Tibial artery (tissue), 4 donors: ENCODE data around the gene RAP1GAP2.

Experiments used
- DNase-seq, 2 donors: peaks; one replicate each; pipeline ENCODE4 v3.0.0-alpha.2; 2019
- H3K27ac ChIP-seq, 2 donors: fragments of 200-600 bp; sonication (generic) in 1 of 2; 1 replicate in 1 of 2; 2 replicates in 1 of 2; pipeline ENCODE4 v1.5.1; 2018 to 2019; ENCODE audit warnings: mild to moderate bottlenecking in 1 of 2
- H3K27me3 ChIP-seq, 2 donors: fragments of 200-600 bp; sonication (generic) in 1 of 2; one replicate each; pipeline versions ENCODE4 v1.5.1 to v1.6.0; 2016 to 2019
- H3K36me3 ChIP-seq, 3 donors: fragments of 200-600 bp; sonication (generic) in 2 of 3; one replicate each; pipeline ENCODE4 v1.5.1; 2016 to 2019; ENCODE audit warnings: mild to moderate bottlenecking in 2 of 3
- H3K4me1 ChIP-seq, 4 donors: fragments of 200-600 bp; sonication (generic) in 2 of 4; 1 replicate in 3 of 4; 2 replicates in 1 of 4; pipeline ENCODE4 v1.5.1; 2016 to 2019
- H3K4me3 ChIP-seq, 2 donors: fragments of 200-600 bp; sonication (generic) in 1 of 2; 1 replicate in 1 of 2; 2 replicates in 1 of 2; pipeline ENCODE4 v1.5.1; 2018 to 2019; ENCODE audit warnings: mild to moderate bottlenecking in 2 of 2
- H3K9me3 ChIP-seq, 3 donors: fragments of 200-600 bp; sonication (generic) in 1 of 3; one replicate each; pipeline ENCODE4 v1.5.1; 2016 to 2019
- CTCF ChIP-seq, 2 experiments: fragments of 200-600 bp in 1 of 2; fragments of 450-650 bp in 1 of 2; IDR thresholded peaks; one replicate each; pipeline ENCODE4 v1.5.1; 2017 to 2019; ENCODE audit warnings: antibody characterized with exemption in 2 of 2, mild to moderate bottlenecking in 1 of 2, moderate library complexity in 1 of 2
- intact Hi-C: fragments of 100-400 bp; cut with DNase I; formaldehyde crosslinking; loops from one replicate; pipeline ENCODE4 v1.15.0; 2023; ENCODE audit warnings: low total_unique reads

The RAP1GAP2 gene

GRCh38 chr17:2975469-2975958, 179.3 kb downstream of the RAP1GAP2 start:
- H3K36me3 ChIP-seq = peaks cover 0 to 5% (median 0%) of the 10 kb centered on the region in 3 donors
- H3K9me3 ChIP-seq = peaks cover 0 to 5% (median 0%) of the 10 kb centered on the region in 3 donors
- peak overlapping the region in 1 of 2 donors; percentile 24 for H3K4me3 ChIP-seq
- no peaks in the 10 kb centered on the region for H3K4me1 ChIP-seq
- peak in 1 of 2 donors; percentile 48 for DNase-seq
- no peak for TF ChIP-seq CTCF (IDR thresholded peaks at IDR 0.05)
- intact Hi-C loops = loop anchor here (2.0 kb wide), 1 partner anchor 47 kb away; no protein-coding TSS in a partner anchor
- H3K27ac ChIP-seq = no peak overlapping the region
- H3K27me3 ChIP-seq = no peaks in the 10 kb centered on the region

GRCh38 chr17:2977157-2977556, 180.9 kb downstream of the RAP1GAP2 start:
- H3K4me1 ChIP-seq = peaks cover 0 to 2% (median 0%) of the 10 kb centered on the region in 4 donors
- H3K27me3 ChIP-seq = no peaks in the 10 kb centered on the region
- H3K36me3 ChIP-seq = peaks cover 0 to 21% (median 9%) of the 10 kb centered on the region in 3 donors
- DNase-seq = no peak
- peaks cover 0 to 5% (median 0%) of the 10 kb centered on the region in 3 donors for H3K9me3 ChIP-seq
- no peak overlapping the region for H3K4me3 ChIP-seq
- TF ChIP-seq CTCF (IDR thresholded peaks at IDR 0.05) = no peak
- intact Hi-C loops = no loop called here
- no peak overlapping the region for H3K27ac ChIP-seq

GRCh38 chr17:2978116-2978515, 181.9 kb downstream of the RAP1GAP2 start:
- no peak for TF ChIP-seq CTCF (IDR thresholded peaks at IDR 0.05)
- Histone ChIP-seq H3K4me3 (no peak overlapping the region), H3K36me3 (peaks cover 0 to 24% (median 9%) of the 10 kb centered on the region in 3 donors), H3K27ac (no peak overlapping the region), H3K27me3 (no peaks in the 10 kb centered on the region), H3K9me3 (peaks cover 0 to 5% (median 0%) of the 10 kb centered on the region in 3 donors), H3K4me1 (peaks cover 0 to 9% (median 3%) of the 10 kb centered on the region in 4 donors)
- intact Hi-C loops = no loop called here
- no peak for DNase-seq

- peaks cover 0 to 24% (median 9%) of the 10 kb centered on the region in 3 donors for H3K36me3 ChIP-seq
- H3K4me1 ChIP-seq = peaks cover 0 to 13% (median 3%) of the 10 kb centered on the region in 4 donors
- intact Hi-C loops = no loop called here
- H3K27ac ChIP-seq = no peak overlapping the region
- no peak for TF ChIP-seq CTCF (IDR thresholded peaks at IDR 0.05)
- no peaks in the 10 kb centered on the region for H3K27me3 ChIP-seq
- H3K9me3 ChIP-seq = peaks cover 0 to 5% (median 0%) of the 10 kb centered on the region in 3 donors
- no peak for DNase-seq
- no peak overlapping the region for H3K4me3 ChIP-seq
Observed at GRCh38 chr17:2978991-2979390, 182.8 kb downstream of the RAP1GAP2 start.

GRCh38 chr17:2980211-2980903, 184.1 kb downstream of the RAP1GAP2 start:
- no peak for TF ChIP-seq CTCF (IDR thresholded peaks at IDR 0.05)
- Histone ChIP-seq H3K4me1 (peaks cover 0 to 13% (median 3%) of the 10 kb centered on the region in 4 donors), H3K27ac (no peak overlapping the region), H3K36me3 (peaks cover 0 to 32% (median 9%) of the 10 kb centered on the region in 3 donors), H3K4me3 (no peak overlapping the region), H3K9me3 (no peaks in the 10 kb centered on the region), H3K27me3 (no peaks in the 10 kb centered on the region)
- peak in 1 of 2 donors; percentile 49 for DNase-seq
- intact Hi-C loops = no loop called here
